Effector CD4-positive, alpha-beta T cell (primary cell): ENCODE measurements around the gene HOXA11.

ENCODE experiments used
- DNase-seq: peaks from one replicate; pipeline ENCODE4 v3.0.0-alpha.2; 2020

Gene HOXA11

DNA sequence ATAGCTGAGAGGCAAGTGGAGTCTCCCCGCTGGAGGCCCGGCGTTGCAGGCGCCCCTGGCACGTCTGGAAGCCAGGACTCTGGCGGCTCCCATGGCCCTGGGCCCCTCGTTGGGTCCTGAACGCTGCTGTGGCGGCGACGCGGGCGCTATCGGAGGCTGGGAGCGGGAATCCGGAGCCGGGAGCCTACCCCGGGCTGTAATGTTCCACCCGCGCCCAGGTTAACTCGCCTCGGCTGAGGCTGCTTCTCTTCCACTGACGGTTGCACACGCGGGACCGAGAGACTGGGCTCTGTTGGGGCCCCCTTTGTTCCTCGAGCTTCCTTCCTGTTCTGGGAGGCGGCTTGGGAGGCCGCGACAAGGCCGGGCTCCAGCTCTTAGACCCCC is 40.3 kb downstream of the HOXA11 start:
- DNase-seq: no peak

DNA sequence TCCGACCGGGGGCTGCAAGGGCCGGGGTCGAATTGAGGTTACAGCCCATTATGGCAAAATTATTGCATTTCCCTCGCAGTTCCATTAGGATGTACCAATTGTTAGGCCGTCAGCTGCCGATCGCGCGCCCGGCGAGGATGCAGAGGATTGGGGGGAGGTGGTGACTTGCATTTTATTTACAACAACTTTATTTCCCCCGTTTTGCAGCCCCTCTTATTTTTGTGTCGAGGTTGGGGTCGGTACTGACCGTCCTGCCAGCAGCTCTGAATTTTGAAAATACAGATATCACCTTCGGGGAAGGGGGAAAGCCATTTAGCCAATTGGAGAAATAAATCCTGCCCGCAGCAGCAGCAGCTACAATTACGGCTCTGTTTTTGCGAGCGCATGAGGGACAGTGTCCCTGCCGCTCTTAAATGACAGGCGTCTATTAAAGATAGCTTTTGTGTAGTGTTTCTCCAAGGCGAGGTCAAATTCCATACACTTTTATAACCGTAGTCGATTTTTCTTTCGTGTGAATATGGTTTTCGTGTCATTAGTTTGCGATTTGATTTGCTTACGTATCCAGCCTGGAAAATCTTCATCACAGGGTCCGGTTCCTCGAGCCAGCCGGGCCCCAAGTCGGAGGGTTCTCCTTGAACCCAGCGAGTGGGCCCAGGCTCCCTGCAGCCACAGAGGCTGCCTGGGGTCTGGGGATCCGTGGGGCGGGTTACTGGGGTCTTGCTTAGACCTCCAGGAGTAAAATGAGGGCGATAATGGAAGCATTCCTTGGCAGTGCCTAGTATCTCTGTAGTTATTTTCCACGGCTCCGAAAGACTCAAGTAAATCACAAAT is 40.9 kb downstream of the HOXA11 start:
- DNase-seq: no peak

DNA sequence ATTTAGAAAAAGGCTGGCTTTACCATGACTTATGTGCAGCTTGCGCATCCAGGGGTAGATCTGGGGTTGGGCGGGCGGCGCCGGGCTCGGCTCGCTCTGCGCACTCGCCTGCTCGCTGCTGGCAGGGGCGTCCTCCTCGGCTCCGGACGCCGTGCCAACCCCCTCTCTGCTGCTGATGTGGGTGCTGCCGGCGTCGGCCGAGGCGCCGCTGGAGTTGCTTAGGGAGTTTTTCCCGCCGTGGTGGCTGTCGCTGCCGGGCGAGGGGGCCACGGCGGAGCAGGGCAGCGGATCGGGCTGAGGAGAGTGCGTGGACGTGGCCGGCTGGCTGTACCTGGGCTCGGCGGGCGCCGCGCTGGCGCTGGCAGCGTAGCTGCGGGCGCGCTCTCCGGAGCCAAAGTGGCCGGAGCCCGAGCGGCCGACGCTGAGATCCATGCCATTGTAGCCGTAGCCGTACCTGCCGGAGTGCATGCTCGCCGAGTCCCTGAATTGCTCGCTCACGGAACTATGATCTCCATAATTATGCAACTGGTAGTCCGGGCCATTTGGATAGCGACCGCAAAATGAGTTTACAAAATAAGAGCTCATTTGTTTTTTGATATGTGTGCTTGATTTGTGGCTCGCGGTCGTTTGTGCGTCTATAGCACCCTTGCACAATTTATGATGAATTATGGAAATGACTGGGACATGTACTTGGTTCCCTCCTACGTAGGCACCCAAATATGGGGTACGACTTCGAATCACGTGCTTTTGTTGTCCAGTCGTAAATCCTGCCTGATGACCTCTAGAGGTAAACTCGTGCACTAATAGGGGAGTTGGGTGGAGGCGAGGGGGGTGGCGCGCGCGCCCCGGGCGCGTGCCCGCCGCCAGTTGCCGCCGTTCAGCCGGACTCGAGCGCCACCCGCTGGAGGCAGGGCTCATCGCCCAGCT is 41.7 kb downstream of the HOXA11 start, which contains the start of gene HOXA5:
TSS of gene HOXA5 (minus strand) at position 659 of the 927 bp plus-strand sequence. CDS start at position 585, 74 bp downstream.
- DNase-seq: no peak

DNA sequence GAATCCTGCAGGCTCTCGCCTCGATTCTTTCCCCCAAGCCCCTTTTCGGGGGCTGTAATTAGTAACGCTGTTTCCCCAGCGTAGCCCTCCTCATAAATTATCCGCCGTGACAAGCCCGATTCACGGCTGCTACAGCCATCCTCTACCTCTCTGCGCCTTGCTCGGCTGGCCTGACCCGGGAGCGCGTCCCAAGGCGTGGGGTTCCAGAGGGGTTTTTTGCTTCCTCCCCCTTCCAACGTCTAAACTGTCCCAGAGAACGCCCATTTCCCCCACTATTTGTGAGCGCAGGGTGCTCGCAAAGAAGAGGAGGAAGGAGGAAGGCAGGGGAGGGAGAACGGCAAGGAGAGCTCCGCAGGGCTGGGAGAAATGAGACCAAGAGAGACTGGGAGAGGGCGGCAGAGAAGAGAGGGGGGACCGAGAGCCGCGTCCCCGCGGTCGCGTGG is 42.4 kb downstream of the HOXA11 start:
- DNase-seq: no peak

DNA sequence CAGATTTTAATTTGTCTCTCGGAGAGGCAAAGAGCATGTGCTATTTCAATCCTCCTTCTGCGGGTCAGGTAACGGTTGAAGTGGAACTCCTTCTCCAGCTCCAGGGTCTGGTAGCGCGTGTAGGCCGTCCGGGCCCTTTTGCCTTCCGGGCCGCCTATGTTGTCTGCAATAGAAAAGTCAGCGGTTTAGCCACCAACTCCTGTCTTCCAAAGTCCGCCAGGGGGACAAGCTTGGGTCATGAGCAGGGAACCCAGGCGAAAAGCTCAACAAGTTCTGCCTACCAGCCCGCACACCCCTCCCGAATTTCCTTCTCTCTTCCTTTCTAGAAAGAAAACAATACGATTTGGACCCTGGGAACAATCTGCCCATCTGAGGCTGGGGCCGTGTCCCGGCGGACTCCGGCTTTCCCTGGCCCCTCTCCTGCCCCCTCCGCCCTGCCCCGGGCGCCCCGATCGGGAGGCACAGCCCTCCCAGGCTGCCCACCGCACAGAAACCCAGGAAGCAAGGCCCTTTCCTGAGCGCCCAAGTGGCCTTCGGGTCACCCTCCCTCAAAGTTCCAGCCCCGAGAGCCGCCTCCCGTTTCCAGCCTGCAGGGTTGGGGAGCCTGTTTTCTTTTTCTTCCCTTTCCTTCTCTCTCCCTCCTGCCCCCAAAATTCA is 43.0 kb downstream of the HOXA11 start:
- DNase-seq: no peak

DNA sequence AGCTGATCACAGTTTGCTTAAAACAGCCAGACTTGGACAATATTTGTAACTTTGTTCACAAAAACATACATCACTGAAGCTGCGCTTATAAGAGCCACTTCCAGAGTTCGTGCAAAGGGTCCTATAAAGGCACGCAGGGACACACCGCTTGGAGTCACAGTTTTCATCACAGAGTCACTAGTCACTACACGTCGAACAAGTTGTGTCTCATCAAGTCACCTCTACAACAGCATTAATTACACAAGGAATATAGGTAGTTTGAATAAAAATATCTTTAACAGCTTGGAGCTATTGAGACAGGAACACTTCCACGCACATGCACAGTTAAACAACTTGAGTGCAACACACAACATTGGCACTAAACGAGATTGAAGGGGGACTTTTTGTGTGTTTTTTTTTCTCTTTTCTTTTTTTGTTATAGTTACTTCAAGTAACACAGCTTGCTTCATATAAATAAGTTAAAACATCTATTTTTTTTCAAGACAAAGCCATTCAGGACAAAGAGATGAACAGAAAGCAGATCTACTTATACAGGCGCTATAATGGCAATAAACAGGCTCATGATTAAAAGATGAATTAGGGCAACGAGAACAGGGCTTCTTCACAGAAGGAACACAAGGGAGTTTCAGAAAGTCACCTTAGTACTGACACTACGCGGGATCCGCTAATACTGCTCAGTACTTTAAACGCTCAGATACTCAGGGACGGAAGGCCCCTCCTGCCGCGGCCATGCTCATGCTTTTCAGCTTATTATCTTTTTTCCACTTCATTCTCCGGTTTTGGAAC is 43.7 kb downstream of the HOXA11 start:
- DNase-seq: no peak

DNA sequence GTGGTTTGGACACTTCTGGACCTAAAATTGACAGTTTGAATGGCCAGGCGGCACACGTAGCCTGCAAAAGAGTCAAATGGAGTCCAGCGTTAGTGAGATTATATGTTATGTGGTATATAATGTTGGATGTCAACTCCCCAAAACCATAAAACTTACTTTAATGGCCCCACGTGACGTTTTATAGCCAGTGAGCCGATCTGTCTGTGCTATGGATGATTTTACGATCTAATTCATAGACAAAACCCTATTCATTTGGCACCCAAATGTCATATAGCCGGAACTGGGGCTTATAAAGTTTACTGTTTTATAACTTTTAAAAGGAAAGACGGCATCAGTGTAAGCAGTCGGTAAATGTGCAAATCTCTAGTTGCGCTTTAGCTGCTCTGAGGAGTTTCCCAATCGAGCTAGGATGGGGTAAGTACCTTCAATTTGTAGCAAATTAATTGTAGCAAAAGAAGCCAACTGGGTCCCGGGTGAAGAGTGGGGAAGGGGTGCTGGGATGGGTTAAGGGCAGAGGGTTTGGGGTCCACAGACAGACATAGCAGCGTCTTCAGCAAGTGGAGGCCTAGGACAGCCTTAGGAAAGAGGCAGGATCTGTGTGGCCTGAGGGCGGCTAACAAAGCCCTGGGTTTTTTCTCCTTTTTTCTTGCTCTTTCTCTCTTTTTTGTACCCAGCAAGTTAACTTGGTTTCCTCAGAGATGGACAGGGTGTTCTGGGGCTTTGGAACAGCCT is 44.7 kb downstream of the HOXA11 start:
- DNase-seq: no peak

DNA sequence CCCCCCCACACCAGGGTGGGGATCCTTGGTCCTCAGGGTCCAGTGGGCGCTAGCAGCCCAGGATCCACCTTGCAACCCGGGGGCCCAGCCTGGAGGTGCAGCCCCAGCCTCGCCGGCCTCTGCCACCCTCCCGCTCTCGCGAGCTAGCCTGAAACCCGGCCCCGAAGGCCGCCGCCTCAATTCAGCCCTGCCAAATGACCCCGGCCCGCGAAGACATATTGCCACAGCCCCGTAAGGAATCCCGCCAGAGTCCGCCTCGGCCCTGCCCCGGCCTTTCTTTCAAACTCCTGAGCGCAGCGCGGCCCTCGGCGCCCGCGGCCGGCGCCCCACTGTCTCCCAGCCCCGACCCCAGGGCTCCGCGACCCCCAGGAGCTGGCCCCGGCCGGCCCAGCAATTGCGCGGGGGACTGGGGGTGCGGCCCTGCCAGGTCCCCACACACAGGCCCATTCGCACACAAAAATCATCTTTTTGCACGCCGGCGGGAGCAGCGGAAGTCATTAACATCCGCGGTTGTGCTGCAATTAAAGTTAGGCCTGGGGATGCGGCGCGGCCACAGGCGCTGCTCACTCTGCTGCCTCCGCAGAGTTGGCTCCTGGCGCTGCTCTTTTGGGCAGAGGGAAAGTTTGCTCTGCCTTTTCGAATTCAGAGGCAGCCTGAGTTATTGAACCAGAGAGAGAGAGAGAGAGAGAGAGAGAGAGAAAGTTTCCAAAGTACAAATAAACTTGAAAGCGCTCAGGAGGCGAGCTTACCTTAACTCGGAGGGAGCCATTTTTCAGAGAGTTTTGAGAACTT is 45.5 kb downstream of the HOXA11 start:
- no peak for DNase-seq

DNA sequence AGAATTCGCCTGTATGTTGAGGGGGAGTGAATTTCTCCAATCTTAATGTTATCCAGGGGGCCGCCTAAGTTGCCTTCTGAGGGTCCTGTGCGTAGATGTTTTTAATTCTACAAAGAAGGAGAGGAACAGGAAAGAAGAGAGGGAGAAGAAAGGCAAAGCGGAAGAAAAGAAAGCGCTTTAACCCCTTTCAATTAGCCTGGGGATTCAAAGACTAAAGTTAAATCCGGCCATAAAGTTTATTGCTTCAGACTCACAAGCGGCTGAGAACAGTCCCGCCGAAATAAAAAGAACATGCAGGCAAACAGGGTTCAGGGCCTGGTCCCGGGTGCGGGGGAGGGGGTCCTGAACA is 46.1 kb downstream of the HOXA11 start:
- DNase-seq: no peak

DNA sequence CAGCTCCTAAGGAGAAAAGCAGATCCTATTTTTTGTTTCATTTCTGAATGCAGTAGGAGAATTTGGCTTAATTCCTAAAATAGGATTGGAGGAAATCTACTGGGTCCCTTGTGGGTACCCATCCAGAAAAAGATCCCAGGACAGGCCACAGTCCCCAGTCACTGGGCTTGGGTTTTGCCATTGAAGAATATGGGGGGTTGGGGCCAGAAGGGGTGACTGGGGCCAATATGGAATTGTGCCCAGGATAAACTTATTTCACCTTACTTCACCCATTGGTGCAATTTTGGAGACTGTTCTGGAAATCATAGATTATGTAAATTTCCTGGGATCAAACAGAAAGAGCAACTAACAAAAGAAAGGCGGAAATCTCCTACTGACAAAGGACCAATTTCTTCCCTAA is 46.6 kb downstream of the HOXA11 start:
- DNase-seq: no peak

DNA sequence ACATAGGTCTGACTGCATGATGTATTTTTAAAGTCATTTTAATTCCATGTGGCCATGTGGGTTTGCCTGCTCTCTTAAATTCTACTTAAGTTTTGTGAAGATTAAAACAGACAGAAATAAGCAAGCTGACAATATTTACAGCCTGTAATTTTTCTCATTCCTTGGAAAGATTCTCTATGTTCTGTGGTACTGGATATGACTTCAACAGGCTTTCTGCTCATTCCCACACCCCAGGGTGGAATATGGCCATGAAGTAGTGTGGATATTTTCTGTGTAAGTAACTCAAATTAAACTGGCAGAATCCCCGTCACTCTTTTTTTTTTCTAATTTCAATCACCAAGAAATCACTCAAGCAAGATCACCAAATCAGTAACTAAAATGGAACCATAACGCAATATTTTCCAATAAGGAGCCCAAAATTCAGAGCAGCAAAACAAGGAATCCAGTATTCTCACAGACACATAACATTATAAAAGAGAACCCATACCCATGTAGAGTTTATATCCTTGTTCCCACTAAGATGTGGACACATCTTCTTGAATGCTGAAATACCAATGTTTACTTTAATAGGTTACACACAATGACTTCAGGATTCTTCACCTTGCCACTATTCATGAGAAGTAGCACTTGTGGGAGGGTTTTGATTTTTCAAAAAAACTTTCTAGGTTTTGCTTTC is 47.3 kb downstream of the HOXA11 start:
- no peak for DNase-seq

DNA sequence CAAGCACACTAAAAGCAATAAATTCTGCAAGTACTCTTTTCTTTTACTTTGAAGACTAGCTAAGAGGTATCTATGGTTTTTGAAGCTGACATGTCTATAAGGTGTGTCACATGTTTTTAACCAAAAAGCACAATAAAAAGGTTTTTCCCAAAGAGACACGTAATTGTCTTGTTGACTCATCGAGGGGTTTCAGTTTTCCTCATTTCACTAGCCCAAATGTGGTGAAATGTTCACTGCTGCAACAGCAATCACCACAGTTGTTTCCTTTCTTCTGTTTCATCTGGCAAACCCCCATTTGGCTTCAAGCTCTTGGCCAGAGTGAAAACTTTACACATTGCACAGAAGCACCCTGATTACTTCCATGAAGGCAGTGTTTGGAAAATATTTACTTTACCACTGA is 50.6 kb downstream of the HOXA11 start:
- DNase-seq: no peak

DNA sequence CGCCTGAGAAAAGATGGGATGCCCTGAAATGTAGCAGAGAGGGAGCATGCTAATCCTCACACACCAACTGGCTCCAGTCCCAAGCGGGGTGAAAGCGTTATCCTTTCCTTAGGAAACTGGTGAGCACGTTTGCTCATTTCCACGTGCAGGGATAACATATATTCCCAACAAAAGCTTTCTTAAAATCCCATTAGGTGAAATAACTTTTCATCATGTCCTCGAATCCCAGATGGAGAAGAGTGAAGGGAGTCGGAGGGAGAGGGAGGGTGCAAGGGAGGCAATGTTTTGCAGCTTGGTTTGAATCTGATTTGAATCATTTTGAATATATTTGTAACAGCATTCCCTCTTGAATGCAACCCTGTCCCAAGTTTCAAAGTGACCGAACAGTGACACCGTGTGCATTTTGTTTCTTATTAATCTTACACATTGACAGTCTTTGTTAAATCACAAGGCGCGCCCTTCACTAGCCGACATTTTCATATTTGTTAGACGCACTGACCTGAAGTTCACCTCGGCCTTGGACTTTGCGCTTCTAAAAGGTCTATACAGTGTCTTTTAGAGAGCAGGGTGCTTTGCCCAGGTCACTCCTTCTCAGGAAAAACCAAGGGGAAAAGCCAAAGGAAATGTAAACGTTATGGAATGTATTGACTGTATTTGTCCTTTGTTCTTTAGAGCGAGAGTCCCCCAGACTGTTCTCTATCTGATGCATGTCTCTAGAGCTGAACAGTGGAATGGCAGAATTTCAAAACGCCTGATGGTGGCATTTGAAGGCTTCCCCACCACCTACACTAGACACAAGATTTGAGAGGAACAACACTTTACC is 51.4 kb downstream of the HOXA11 start:
- DNase-seq: no peak

DNA sequence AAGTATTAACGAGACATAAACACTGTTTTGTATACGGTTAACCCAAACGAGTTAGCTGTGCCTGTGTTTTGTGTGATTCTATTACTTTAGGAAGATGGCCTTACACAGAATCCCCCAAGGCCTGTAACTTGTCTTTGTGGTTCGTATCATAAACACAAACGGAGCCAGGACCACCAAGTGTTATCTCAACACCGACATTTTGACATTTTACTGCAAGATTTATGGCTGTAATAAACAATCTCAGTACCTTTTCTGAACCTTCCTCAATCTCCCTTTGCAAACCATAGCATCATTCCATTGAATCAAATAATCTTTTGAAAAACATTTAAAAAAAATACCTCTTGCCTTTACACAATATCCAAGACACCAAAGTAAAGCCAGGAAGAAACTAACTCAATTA is 52.1 kb downstream of the HOXA11 start:
- no peak for DNase-seq

DNA sequence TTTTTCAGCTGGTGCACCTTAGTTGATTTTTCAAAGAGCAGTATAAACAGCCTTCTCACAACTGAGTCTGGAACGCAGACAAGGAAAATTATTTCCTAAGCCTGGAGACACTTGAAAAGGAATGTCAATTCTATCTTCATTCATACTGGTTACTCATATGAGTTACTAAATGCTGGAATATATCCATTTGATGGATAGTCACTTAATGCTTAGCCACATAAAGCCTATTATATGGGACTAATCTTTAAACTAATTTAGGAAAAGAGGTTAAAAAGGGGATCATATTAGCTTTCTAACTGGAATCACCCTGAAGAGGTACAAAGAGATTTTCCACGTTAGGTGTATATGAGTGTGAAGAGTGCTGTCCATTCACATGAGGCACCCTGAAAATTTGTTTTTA is 52.8 kb downstream of the HOXA11 start:
- no peak for DNase-seq

DNA sequence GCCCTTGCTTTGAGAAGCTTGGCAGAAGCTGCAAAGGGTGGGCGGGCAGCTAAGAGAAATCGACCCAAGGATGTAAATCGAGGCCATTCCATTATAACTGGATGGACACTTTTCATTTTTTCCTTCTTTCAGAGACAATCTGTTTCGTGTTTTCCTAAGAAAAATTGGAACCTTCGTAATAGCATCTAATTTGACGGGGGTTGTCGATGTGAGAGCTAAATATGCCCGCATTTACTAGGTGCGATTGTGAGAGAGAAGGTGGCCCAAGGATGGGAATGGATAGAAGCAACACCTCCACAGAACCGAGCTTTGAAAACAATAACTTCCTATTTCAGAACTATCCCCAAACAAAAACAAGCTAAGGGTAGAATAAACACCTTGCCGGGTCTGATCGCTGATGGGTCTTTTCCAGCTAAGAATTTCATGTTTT is 53.6 kb downstream of the HOXA11 start:
- DNase-seq: no peak
